Measurements from ENCODE around the gene TMEM164.

The TMEM164 gene

DNA sequence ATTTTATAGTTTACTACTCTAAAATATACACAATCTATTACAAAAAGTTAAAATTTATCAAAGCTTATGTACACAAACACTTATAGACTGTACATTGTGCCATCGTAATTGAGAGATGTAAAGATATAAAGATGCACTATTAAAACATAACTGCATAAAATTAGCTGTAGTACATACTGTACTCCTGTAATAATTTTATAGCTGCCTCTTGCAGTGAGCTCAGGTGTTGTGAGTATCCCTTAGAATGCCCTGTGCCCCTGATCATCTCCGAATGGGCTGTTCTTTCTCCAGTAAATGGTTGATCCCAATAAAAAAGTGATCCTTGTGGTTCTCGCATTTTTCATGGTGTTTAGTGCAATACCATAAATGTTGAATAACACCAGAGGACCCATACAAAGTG lies 101.2 kb downstream of the TMEM164 start:
- Histone ChIP-seq H3K4me2 (ENCODE audit: low read depth, low read length) (no peak overlapping the region), H3K9ac (ENCODE audit: low read length) (no peak overlapping the region), H3K27me3 (replicated peaks; ENCODE audit: insufficient read depth, low read length) (no peaks in the 10 kb centered on the region), H3K9me2 (replicated peaks; ENCODE audit: insufficient read depth, low read length) (no peaks in the 10 kb centered on the region), H2AFZ (ENCODE audit: low read length) (no peak overlapping the region), H3F3A (ENCODE audit: insufficient read depth, low read length) (no peaks in the 10 kb centered on the region), H3K4me1 (ENCODE audit: low read length) (no peaks in the 10 kb centered on the region), H3K9me3 (replicated peaks; ENCODE audit: insufficient read depth, low read length) (no peaks in the 10 kb centered on the region), H3K4me3 (ENCODE audit: low read length) (no peak overlapping the region), H3K27ac (ENCODE audit: low read length) (no peak overlapping the region), H3K36me3 (replicated peaks; ENCODE audit: insufficient read depth, low read length) (no peaks in the 10 kb centered on the region), H4K20me1 (ENCODE audit: insufficient read depth, low read length) (no peaks in the 10 kb centered on the region), H3K79me2 (ENCODE audit: low read length) (peaks cover 7% of the 10 kb centered on the region)
- no peak for DNase-seq
- TF ChIP-seq EZH2 (optimal IDR thresholded peaks at IDR 0.05; ENCODE audit: low read depth, low read length) (no peak), EZH2phosphoT487 (IDR thresholded peaks at IDR 0.05; ENCODE audit: low read length) (no peak)
- TF ChIP-seq, protein P1, sequence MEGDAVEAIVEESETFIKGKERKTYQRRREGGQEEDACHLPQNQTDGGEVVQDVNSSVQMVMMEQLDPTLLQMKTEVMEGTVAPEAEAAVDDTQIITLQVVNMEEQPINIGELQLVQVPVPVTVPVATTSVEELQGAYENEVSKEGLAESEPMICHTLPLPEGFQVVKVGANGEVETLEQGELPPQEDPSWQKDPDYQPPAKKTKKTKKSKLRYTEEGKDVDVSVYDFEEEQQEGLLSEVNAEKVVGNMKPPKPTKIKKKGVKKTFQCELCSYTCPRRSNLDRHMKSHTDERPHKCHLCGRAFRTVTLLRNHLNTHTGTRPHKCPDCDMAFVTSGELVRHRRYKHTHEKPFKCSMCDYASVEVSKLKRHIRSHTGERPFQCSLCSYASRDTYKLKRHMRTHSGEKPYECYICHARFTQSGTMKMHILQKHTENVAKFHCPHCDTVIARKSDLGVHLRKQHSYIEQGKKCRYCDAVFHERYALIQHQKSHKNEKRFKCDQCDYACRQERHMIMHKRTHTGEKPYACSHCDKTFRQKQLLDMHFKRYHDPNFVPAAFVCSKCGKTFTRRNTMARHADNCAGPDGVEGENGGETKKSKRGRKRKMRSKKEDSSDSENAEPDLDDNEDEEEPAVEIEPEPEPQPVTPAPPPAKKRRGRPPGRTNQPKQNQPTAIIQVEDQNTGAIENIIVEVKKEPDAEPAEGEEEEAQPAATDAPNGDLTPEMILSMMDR (IDR thresholded peaks at IDR 0.05; ENCODE audit: low read length), result no peak

- no peak overlapping the region for H3K9ac ChIP-seq (ENCODE audit: low read length)
These were observed 105.5 kb downstream of the TMEM164 start for GRCh38 chrX:110108381-110108821.

DNA sequence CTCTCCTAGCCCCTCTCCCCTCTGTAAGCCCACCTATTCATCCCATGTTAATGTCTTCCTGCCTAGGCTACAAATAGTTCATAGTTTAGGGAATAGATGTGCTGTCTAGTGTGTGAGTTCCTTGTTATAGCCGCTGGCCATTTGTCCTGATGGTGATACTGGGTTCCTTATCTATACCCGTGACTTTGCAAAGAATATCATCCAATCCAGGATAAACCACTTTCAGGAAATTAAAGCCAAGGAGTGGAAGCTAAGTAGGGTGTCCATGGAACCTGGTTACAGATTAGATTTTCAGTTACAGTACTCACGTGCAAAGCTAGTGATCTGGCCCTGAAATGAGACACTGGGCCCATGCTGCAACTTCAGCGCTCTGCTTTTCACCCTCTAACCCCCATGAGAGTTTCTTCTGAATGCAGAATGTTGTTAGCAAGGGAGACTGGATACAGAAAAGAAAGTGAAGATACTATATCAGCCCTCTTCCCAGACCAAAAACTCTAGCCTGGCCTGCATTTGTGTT lies 111.4 kb downstream of the TMEM164 start:
- Histone ChIP-seq H3K4me2 (ENCODE audit: low read depth, low read length) (no peak overlapping the region), H3K4me1 (ENCODE audit: low read length) (no peaks in the 10 kb centered on the region), H3K4me3 (ENCODE audit: low read length) (no peak overlapping the region), H3K27ac (ENCODE audit: low read length) (no peak overlapping the region), H3K9me3 (replicated peaks; ENCODE audit: insufficient read depth, low read length) (no peaks in the 10 kb centered on the region), H3K27me3 (replicated peaks; ENCODE audit: insufficient read depth, low read length) (no peaks in the 10 kb centered on the region), H4K20me1 (ENCODE audit: insufficient read depth, low read length) (no peaks in the 10 kb centered on the region), H3K9me2 (replicated peaks; ENCODE audit: insufficient read depth, low read length) (no peaks in the 10 kb centered on the region), H3K9ac (ENCODE audit: low read length) (no peak overlapping the region), H3K79me2 (ENCODE audit: low read length) (no peaks in the 10 kb centered on the region), H3K36me3 (replicated peaks; ENCODE audit: insufficient read depth, low read length) (no peaks in the 10 kb centered on the region), H2AFZ (ENCODE audit: low read length) (no peak overlapping the region), H3F3A (ENCODE audit: insufficient read depth, low read length) (no peaks in the 10 kb centered on the region)
- DNase-seq, result no peak
- TF ChIP-seq EZH2 (optimal IDR thresholded peaks at IDR 0.05; ENCODE audit: low read depth, low read length) (no peak), EZH2phosphoT487 (IDR thresholded peaks at IDR 0.05; ENCODE audit: low read length) (no peak)
- TF ChIP-seq, protein P1 (IDR thresholded peaks at IDR 0.05; ENCODE audit: low read length), result no peak

More at GRCh38 chrX:110108381-110108821, 105.5 kb downstream of the TMEM164 start:
- no peak for DNase-seq
- no peak overlapping the region for H3K4me3 ChIP-seq (ENCODE audit: low read length)
- H3K27ac ChIP-seq (ENCODE audit: low read length), result no peak overlapping the region
- TF ChIP-seq EZH2phosphoT487 (IDR thresholded peaks at IDR 0.05; ENCODE audit: low read length) (no peak), EZH2 (optimal IDR thresholded peaks at IDR 0.05; ENCODE audit: low read depth, low read length) (no peak)
- TF ChIP-seq, protein P1 (IDR thresholded peaks at IDR 0.05; ENCODE audit: low read length), result no peak
- H3K9me3 ChIP-seq (replicated peaks; ENCODE audit: insufficient read depth, low read length), result no peaks in the 10 kb centered on the region
- H3K27me3 ChIP-seq (replicated peaks; ENCODE audit: insufficient read depth, low read length), result no peaks in the 10 kb centered on the region
- no peak overlapping the region for H2AFZ ChIP-seq (ENCODE audit: low read length)
- no peak overlapping the region for H3K4me2 ChIP-seq (ENCODE audit: low read depth, low read length)
- no peaks in the 10 kb centered on the region for H3F3A ChIP-seq (ENCODE audit: insufficient read depth, low read length)
- H3K79me2 ChIP-seq (ENCODE audit: low read length), result no peaks in the 10 kb centered on the region
- H3K36me3 ChIP-seq (replicated peaks; ENCODE audit: insufficient read depth, low read length), result no peaks in the 10 kb centered on the region
- H3K4me1 ChIP-seq (ENCODE audit: low read length), result no peaks in the 10 kb centered on the region
- no peaks in the 10 kb centered on the region for H4K20me1 ChIP-seq (ENCODE audit: insufficient read depth, low read length)
- H3K9me2 ChIP-seq (replicated peaks; ENCODE audit: insufficient read depth, low read length), result no peaks in the 10 kb centered on the region

Measured in MM.1S (cell line).